Stimulated activated CD4-positive, alpha-beta T cell treated with anti-CD3 and anti-CD28 coated beads, Interleukin-2, amount 100 ng/mL, for 4 hours (primary cell): Measurements from ENCODE around the gene TRAF7.
"Not testable (repeated sequence)": the region's sequence is repeated elsewhere in the genome, so short reads cannot be mapped to it uniquely, and the experiment has no call there.

Source experiments
- DNase-seq: peaks from one replicate; pipeline ENCODE4 v3.0.0-alpha.2; 2020; ENCODE audit warnings: low read depth

Gene TRAF7

GRCh38 chr16:2155091-2155950 lies at the start of gene TRAF7:
TSS of gene TRAF7 (plus strand) at chr16:2155782. CDS start at chr16:2163921, 8,139 bp downstream.
- peak; percentile 96 for DNase-seq

- not testable (repeated sequence) for DNase-seq
Measured at GRCh38 chr16:2106211-2106610, 49.4 kb upstream of the TRAF7 start.

GRCh38 chr16:2107121-2107790 lies 48.3 kb upstream of the TRAF7 start:
- not testable (repeated sequence) for DNase-seq

GRCh38 chr16:2107791-2108125 lies 47.8 kb upstream of the TRAF7 start:
- not testable (repeated sequence) for DNase-seq

- DNase-seq: not testable (repeated sequence)
Measured at GRCh38 chr16:2108446-2109270, 46.9 kb upstream of the TRAF7 start.

- DNase-seq: not testable (repeated sequence)
Measured at GRCh38 chr16:2109271-2109580, 46.4 kb upstream of the TRAF7 start.

GRCh38 chr16:2109872-2110271 lies 45.7 kb upstream of the TRAF7 start:
- DNase-seq: not testable (repeated sequence)

- DNase-seq: not testable (repeated sequence)
Measured at GRCh38 chr16:2110332-2111008, 45.1 kb upstream of the TRAF7 start.

- not testable (repeated sequence) for DNase-seq
Measured at GRCh38 chr16:2111009-2111353, 44.6 kb upstream of the TRAF7 start.

GRCh38 chr16:2111412-2112335 lies 43.9 kb upstream of the TRAF7 start:
- not testable (repeated sequence) for DNase-seq

- DNase-seq: not testable (repeated sequence)
Measured at GRCh38 chr16:2112539-2113106, 43.0 kb upstream of the TRAF7 start.

GRCh38 chr16:2114225-2114624 lies 41.4 kb upstream of the TRAF7 start:
- not testable (repeated sequence) for DNase-seq

GRCh38 chr16:2114885-2115590 lies 40.5 kb upstream of the TRAF7 start:
- not testable (repeated sequence) for DNase-seq

GRCh38 chr16:2115591-2115973 lies 40.0 kb upstream of the TRAF7 start:
- DNase-seq: no peak

GRCh38 chr16:2116428-2116827 lies 39.2 kb upstream of the TRAF7 start:
- DNase-seq: not testable (repeated sequence)

GRCh38 chr16:2117341-2117740 lies 38.2 kb upstream of the TRAF7 start:
- DNase-seq: not testable (repeated sequence)

- DNase-seq: not testable (repeated sequence)
Measured at GRCh38 chr16:2117960-2118722, 37.4 kb upstream of the TRAF7 start.

GRCh38 chr16:2121325-2121724 lies 34.3 kb upstream of the TRAF7 start:
- DNase-seq: peak; percentile 20

- no peak for DNase-seq
Measured at GRCh38 chr16:2121853-2122252, 33.7 kb upstream of the TRAF7 start.
